ENCODE data around the gene MAX.

Gene MAX

GRCh38 chr14:65096323-65097089 lies 5.8 kb downstream of the MAX start:
- Histone ChIP-seq H3K4me3 (ENCODE audit: low read depth, low read length) (no peak overlapping the region), H3K27ac (ENCODE audit: extremely low read depth, low read depth, low read length) (peak overlapping the region; percentile 42; the same call in 1 of the 2 replicates), H3K36me3 (ENCODE audit: control insufficient read depth in 2 of 2, insufficient read depth in 1 of 2, low read length in 2 of 2) (peaks cover 9 to 59% of the 10 kb centered on the region in 2 experiments), H3K9me3 (ENCODE audit: control insufficient read depth, insufficient read depth, low read depth, low read length) (no peaks in the 10 kb centered on the region), H3K4me1 (ENCODE audit: control insufficient read depth, insufficient read depth, low read length) (peaks cover 17% of the 10 kb centered on the region)
- TF ChIP-seq ZNF341 (tag by site-specific recombination; IDR thresholded peaks at IDR 0.05; ENCODE audit: low read depth) (no peak), ZNF701 (tag by site-specific recombination; IDR thresholded peaks at IDR 0.05) (no peak), HOXD13 (CRISPR knock-in tag; IDR thresholded peaks at IDR 0.05; ENCODE audit: borderline replicate concordance) (no peak), ZNF549 (tag by site-specific recombination; IDR thresholded peaks at IDR 0.05) (no peak), ZBTB11 (tag by site-specific recombination; conservative IDR thresholded peaks at IDR 0.05; ENCODE audit: low read depth) (no peak), ZNF585B (tag by site-specific recombination; IDR thresholded peaks at IDR 0.05) (no peak), ZNF837 (tag by site-specific recombination; IDR thresholded peaks at IDR 0.05) (no peak), ZNF398 (tag by site-specific recombination; IDR thresholded peaks at IDR 0.05) (no peak), SETDB1 (IDR thresholded peaks at IDR 0.05; ENCODE audit: insufficient read length, low read length) (no peak), ZNF629 (tag by site-specific recombination; IDR thresholded peaks at IDR 0.05) (no peak), ZBTB1 (tag by site-specific recombination; IDR thresholded peaks at IDR 0.05) (no peak), ZFP37 (tag by site-specific recombination; IDR thresholded peaks at IDR 0.05) (no peak), BCL11B (tag by site-specific recombination; IDR thresholded peaks at IDR 0.05; ENCODE audit: low read depth) (no peak), ZNF639 (tag by site-specific recombination; IDR thresholded peaks at IDR 0.05) (no peak), ZNF555 (tag by site-specific recombination; conservative IDR thresholded peaks at IDR 0.05) (no peak), ZNF623 (tag by site-specific recombination; IDR thresholded peaks at IDR 0.05) (no peak), ZNF561 (tag by site-specific recombination; IDR thresholded peaks at IDR 0.05; ENCODE audit: borderline replicate concordance) (no peak), ZNF10 (tag by site-specific recombination; IDR thresholded peaks at IDR 0.05) (no peak)
- POLR2A ChIA-PET = no interaction called here
- CTCF ChIA-PET = no interaction called here

GRCh38 chr14:65095633-65096205 lies 6.6 kb downstream of the MAX start:
- Histone ChIP-seq H3K4me3 (ENCODE audit: low read depth, low read length) (no peak overlapping the region), H3K36me3 (ENCODE audit: control insufficient read depth in 2 of 2, insufficient read depth in 1 of 2, low read length in 2 of 2) (peaks cover 11 to 66% of the 10 kb centered on the region in 2 experiments), H3K27ac (ENCODE audit: extremely low read depth, low read depth, low read length) (peak overlapping the region; percentile 42; the same call in 1 of the 2 replicates), H3K4me1 (ENCODE audit: control insufficient read depth, insufficient read depth, low read length) (peaks cover 17% of the 10 kb centered on the region), H3K9me3 (ENCODE audit: control insufficient read depth, insufficient read depth, low read depth, low read length) (no peaks in the 10 kb centered on the region)
- ChIA-PET POLR2A (no interaction called here), CTCF (no interaction called here)
- no peak for TF ChIP-seq ZNF660 (tag by site-specific recombination; IDR thresholded peaks at IDR 0.05)
- no peak for TF ChIP-seq ZNF433 (tag by site-specific recombination; IDR thresholded peaks at IDR 0.05; ENCODE audit: low read depth)
- TF ChIP-seq ZBTB17 (tag by site-specific recombination; IDR thresholded peaks at IDR 0.05) = peak; percentile 68
- no peak for TF ChIP-seq PBX3 (CRISPR knock-in tag; IDR thresholded peaks at IDR 0.05)
- TF ChIP-seq ZNF214 (tag by site-specific recombination; IDR thresholded peaks at IDR 0.05; ENCODE audit: borderline replicate concordance) = no peak
- TF ChIP-seq ZNF239 (tag by site-specific recombination; IDR thresholded peaks at IDR 0.05) = no peak
- no peak for TF ChIP-seq ZNF112 (tag by site-specific recombination; IDR thresholded peaks at IDR 0.05)
- TF ChIP-seq ZBTB44 (tag by site-specific recombination; IDR thresholded peaks at IDR 0.05) = peak; percentile 91
